DMS53 treated with DMSO at 0.1 percent for 48 hours (cell line): ENCODE data around the gene ATG12.
"Not testable (repeated sequence)": the region's sequence is repeated elsewhere in the genome, so short reads cannot be mapped to it uniquely, and the experiment has no call there.

ENCODE experiments used
- DNase-seq: peaks from one replicate; lab custom pipeline; 2025; ENCODE audit not compliant: unreplicated experiment; lab: John Stamatoyannopoulos, UW

ATG12 gene

DNA sequence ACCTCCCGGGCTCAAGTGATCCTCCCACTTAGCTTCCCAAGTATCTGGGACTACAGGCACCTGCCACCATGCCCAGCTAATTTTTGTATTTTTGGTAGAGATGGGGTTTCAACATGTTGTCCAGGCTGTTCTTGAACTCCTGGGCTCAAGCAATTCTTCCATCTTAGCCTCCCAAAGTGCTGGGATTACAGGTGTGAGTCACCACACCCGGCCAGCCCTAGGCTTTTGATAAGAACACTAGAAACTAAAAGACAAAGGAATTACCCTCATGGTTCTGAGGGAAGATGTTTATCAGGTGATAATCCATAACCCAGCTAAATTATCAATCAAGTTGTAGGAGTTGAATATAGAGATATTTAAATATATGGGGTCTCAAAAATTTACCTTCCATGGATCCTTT is 33.3 kb downstream of the ATG12 start:
- not testable (repeated sequence) for DNase-seq

GRCh38 chr5:115807654-115808052 is 33.7 kb downstream of the ATG12 start:
- no peak for DNase-seq

DNA sequence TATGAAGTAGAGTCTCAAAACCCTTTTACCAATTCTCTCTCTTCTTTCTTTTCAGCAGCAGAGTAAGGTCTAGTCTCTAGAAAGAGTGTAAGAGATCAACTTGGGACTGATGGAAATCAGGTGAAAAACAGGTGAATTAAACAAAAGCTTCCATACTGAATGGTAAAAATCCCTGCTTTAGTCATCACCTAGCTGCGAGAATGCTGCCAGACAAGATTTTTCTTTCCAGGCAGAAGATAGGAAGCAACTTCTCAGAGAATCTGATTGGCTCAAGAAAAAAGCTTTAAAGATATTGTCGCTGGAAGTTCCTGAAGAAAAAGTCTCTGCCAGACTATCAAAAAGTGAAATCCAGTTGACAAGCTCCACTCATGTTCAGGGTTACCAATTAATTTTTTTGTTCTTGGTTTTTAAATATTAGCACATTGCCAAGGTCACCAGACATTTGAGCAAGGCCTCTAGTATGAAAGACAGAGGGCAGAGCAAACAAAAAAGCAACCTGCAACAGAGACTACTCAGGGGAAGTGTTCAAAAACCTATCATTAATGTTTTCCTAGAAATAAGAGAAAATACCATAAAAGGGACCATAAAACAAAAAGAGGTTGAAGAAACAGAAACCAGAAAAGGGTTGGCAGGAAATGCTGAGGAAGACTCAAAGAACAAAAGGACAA is 34.2 kb downstream of the ATG12 start:
- no peak for DNase-seq

DNA sequence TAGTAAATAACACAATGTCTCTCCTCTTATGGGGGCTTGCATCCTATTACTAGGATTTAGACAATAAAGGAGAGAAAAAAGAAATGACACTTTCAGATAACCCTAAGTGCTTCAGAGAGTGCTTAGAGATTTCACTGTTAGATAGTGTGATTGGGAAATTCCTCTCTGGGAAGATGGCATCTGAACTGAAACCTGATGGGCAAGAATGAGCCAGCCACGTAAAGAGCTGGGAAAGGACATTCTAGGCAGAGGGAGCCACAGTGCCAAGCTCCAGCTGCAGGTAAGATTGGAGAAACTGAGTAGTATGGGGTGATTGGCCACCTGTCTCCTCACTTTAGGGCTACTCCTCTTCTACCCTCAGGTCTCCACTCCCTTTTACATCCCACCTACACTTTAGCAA is 39.4 kb downstream of the ATG12 start:
- no peak for DNase-seq

DNA sequence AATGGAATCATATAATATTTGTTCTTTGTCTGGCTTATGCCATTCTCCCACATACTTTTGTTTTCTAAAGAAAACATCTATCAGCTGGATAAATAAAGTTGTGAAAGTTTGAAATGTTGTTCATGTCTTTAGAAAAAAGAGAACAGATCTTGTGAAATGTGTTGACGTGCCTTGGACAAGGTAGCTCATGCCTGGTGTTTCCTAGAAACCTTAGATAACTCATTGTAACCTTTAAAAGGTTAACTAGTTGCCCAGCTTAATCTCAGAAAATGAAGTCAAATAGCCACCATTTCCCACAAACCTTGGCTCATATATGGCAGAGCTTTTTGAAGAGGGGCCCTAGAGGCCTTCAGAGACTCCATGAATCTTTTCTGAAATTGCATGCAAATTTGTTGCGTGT is 40.2 kb downstream of the ATG12 start:
- DNase-seq, result no peak

GRCh38 chr5:115800108-115800507 is 41.3 kb downstream of the ATG12 start:
- DNase-seq, result no peak

- no peak for DNase-seq
Measured at GRCh38 chr5:115798252-115798651, 43.1 kb downstream of the ATG12 start.

- no peak for DNase-seq
Measured at GRCh38 chr5:115796656-115797055, 44.7 kb downstream of the ATG12 start.

DNA sequence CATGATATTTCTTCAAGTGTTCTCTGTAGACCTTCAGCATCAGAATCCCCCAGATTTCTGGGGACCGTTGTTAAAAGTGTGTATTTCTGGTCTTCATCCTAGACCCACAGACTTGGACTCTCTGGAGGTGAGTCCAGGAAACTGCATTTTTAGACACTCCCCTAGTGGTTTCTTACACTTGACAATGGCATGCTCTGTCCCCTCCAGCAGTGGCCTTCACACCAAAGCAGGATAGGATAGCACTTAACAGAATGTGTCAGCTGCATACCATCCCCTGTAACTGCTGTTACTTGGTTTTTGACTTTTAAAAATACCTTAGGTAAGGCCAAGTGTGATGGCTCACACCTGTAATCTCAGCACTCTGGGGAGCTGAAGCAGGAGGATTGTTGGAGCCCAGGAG is 45.7 kb downstream of the ATG12 start:
- no peak for DNase-seq

DNA sequence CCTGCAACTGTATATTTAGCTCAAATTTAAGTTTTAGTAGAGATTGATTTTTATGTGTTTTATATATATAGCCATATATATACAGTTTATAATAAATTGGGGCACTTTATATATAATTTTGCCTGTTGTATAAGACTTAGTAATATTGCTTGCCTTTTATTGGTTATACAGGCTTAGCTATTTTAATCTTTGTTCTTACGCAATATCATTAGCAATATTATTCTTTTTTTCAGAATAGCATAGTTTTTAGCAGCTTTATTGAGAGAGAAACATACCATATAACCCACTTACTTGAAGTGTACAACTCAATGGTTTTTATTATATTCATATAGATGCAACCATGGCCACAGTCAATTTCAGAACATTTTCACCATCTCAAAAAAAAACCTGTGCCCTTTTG is 52.9 kb downstream of the ATG12 start:
- DNase-seq, result no peak

DNA sequence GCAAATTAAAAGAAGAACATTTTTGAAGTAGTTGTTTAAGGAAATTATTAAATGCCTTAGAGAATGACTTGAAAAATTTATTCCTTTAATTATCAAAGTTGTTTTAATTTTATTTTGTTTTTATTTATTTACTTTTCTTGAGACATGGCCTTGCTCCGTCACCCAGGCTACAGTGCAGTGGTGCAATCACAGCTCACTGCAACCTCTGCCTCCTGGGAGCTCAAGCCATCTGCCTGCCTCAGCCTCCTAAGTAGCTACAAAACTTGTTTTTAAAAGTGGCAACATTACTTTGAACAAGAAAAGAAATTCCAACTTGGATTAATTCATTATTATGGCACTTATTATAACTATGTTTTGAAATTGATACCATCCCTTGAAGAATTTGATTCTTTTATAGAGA is 53.9 kb downstream of the ATG12 start:
- DNase-seq, result no peak

- no peak for DNase-seq
Measured at GRCh38 chr5:115785381-115786065, 55.8 kb downstream of the ATG12 start.

GRCh38 chr5:115778417-115778816 is 62.9 kb downstream of the ATG12 start:
- DNase-seq, result no peak
